Mucosa of gallbladder (tissue), 1 donor: ENCODE results near the gene TPRG1. TPM values are rescaled to one million over a fixed set of nuclear protein-coding genes. Genes with fewer than 3 reads are reported as not detected.

Source experiments
- DNase-seq: peaks from one replicate; pipeline ENCODE4 v3.0.0-alpha.2; 2020; ENCODE audit warnings: low spot score
- total RNA-seq: library from RNA; stranded (reverse); gene quantifications from one replicate; pipeline ENCODE4 v1.2.1, GENCODE V29; 2021
- donor health status: DM: no; HTN: no; CAD: no.

TPRG1 gene
- total RNA-seq, 1 donor from 2014 or later: 3.9 TPM

DNA sequence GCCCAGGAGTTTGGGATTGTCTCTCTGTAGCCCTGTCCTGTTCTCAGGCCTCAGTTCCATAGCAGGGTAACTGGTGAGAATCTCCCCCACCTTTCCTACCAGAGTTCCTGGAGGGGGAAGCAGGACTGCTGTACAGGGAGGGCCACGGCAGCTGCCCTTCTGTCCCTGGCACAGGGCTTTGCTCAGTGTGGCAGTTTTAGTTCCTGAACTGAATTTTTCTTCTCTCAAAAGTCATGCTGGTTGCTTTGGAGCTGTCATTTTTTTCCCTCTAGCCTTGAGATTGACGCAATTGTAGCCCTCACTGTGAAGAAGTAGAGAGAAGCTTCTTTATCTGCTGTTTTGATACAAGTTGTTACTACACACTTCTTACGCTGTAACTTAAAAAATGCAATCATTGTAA lies 55.5 kb downstream of the TPRG1 start:
- no peak for DNase-seq

- DNase-seq: no peak
These were observed 57.5 kb downstream of the TPRG1 start for GRCh38 chr3:189229196-189229828.

DNA sequence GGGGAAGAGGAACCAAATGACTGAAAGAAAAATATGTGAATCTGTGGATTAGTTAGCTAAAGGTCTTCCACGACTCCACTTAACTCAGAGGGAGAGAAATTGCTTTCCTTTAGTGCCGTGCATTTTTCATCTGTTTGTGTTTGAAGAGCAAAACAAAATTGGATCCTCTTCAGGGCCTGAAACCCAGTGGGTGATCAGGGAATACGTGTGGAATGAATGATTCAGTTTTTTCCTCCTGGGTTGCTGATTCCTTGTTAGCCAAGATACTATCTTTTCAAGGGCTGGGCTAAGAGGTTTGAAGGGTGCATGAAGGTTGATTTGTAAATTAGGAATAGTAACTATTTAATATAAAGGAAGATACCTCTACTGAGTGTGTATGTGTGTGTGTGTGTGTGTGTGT lies 61.0 kb downstream of the TPRG1 start:
- DNase-seq: no peak

- peak; percentile 66 for DNase-seq
These were observed 61.6 kb downstream of the TPRG1 start for GRCh38 chr3:189233225-189233858.

GRCh38 chr3:189235214-189235613 lies 63.4 kb downstream of the TPRG1 start:
- DNase-seq: no peak

- no peak for DNase-seq
These were observed 64.6 kb downstream of the TPRG1 start for GRCh38 chr3:189236352-189236751.

GRCh38 chr3:189237526-189237925 lies 65.8 kb downstream of the TPRG1 start:
- DNase-seq: no peak

DNA sequence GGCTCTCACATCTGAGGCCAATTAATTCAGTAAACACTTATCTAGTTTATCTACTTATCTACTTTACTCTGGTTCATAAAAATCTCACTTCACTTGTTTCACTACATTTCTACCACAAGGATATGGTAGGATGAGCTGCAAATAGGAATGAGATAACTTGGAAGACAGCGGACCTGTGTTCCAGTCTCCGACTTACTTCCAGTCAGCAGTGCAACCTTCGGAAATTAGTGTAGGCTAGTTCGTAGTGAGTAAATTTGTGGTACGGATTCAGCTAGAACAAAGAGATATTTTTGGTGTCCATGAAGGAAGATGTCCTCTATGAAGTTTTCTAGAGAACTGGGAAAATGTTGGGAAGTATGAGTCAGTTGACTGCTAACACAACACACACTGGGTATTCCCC lies 66.3 kb downstream of the TPRG1 start:
- no peak for DNase-seq

DNA sequence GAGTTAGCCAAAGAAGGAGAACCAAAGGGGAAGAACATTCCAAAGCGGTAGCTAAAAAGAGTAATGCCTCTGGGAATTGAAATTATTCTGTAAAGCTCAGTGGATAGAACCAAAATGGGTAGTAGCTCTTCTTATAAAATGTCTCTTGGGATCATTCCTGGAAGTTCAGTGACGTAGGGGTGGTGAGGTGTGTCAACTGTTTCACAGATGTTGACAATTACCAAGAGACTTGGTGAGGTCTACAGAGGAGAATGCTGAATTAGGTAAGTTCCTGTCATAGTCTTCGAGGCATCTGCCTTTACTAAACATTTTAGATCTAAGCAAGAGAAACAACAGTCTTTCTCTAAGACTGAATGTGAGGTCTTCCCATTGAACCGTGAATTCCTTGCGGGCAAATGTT lies 67.8 kb downstream of the TPRG1 start:
- DNase-seq: no peak

DNA sequence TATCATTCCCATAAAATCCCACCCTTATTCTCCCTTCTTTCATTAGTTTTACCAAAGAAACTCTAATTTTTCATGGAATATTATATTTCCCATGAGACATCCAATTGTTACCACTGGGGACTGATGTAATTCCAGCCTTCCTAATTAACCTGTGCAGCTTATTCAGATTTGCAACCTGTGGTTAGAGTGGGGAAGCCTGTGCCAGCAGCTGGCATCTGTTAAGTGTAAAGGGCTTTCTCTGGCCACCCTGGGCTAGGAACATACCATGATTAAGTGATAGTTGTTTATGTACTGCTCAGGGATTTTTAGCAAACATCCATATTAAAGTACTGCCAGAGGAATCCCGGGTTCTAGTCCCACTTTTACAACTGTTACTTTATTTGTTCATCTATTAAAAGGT lies 78.2 kb downstream of the TPRG1 start:
- no peak for DNase-seq

DNA sequence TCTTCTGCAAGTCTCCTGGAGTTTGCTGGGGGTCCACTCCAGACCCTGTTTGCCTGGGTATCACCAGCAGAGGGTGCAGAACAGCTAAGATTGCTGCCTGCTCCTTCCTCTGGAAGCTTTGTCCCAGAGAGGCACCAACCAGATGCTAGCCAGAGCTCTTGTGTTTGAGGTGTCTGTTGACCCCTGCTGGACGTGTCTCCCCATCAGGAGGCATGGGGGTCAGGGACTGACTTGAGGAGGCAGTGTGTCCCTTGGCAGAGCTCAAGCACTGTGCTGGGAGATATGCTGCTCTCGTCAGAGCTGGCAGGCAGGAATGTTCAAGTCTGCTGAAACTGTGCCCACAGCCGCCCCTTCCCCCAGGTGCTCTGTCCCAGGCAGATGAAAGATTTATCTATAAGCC lies 86.5 kb downstream of the TPRG1 start:
- DNase-seq: no peak

DNA sequence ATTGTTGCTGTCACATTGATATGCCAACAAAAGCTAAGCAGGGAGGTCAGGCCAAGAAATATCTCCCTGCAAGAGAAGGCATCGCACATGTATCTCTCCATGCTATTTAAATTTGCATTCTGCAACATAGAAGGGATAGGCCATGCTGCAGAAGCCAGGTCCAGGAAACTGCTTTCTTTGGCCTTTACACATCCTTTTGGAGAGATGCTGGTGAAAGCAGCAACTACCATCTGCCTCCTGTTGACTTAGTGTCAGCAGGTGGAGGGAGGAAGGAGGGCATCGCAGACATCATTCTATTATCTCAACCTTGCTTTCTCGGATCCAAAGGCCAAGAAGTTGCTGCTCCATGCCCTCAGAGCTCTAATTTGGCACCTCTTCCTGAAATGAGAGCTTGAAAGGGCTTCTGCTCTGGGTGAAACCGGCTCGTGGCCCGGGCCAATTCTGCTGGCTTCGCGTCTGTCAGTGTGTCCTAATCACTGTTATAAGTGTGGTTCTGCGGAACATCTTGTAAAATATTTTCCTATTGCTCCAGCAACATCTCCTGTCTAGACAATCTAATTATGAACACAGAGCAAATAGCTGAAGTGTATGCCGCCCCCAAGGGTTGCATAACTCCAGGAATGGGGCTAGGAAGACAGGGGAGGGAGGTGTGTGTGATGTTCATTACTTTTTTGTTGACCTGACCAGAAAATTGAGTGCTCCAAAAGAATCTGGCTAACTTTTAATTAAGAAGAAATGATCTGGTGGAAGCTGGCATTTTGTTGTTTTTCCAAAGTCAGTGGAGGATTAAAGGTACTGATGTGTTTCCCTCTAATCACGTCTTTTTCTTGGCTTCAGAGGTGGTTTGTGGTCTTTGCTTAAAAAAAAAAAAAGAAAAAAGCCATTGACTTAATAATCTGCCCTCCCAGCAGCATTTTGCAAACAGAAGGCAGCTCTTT lies 89.1 kb downstream of the TPRG1 start:
- DNase-seq: no peak

GRCh38 chr3:189262746-189263145 lies 91.0 kb downstream of the TPRG1 start:
- no peak for DNase-seq

DNA sequence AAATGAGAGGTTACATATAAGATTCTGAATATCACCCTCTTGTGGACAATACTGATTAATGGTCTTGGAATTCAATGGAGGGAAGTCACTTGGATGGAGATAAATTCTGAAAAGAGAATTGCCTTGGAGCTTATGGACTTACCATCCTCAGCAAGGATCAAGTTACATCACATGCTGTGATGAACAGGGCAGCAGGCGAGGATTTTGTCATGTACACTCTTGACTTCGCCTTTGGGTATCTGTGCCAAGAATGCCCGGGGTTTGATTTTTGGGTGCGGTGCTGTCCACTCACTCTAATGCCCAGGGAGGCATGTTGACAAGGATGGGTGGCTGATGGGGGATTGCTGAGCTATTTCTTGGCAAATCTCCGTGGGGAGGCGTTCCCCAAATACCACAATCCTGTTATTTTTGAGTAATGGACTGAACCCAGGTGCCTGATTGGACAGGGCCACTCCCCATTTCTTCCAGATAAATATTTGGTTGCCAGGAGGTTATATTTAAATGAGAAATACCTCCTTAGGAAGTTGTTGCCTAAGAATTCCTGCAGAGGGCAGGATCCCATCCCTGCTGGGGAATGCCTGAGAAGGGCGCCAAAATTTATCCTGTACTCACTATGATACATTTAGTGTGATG lies 96.3 kb downstream of the TPRG1 start:
- no peak for DNase-seq

DNA sequence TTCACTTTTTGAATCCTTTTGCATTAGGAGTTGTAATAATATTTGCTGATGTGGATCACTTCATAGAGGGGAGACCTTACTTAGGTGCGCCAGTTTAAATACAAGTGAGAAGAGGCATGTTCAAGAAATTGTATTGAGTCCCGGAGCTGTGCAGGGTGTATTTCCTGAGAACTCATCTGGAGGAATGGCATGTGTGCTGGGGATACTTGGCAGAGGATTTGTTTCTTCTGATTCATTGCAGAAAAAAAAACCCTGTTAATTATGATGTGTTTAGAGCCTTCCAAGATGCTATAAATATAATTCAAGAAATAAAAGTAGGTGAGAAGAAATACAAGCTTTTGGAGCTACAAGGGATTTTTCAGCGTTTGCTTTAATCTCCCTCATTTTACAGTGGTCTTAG lies 97.6 kb downstream of the TPRG1 start:
- no peak for DNase-seq

- DNase-seq: peak; percentile 46
These were observed 98.6 kb downstream of the TPRG1 start for GRCh38 chr3:189270248-189270832.

DNA sequence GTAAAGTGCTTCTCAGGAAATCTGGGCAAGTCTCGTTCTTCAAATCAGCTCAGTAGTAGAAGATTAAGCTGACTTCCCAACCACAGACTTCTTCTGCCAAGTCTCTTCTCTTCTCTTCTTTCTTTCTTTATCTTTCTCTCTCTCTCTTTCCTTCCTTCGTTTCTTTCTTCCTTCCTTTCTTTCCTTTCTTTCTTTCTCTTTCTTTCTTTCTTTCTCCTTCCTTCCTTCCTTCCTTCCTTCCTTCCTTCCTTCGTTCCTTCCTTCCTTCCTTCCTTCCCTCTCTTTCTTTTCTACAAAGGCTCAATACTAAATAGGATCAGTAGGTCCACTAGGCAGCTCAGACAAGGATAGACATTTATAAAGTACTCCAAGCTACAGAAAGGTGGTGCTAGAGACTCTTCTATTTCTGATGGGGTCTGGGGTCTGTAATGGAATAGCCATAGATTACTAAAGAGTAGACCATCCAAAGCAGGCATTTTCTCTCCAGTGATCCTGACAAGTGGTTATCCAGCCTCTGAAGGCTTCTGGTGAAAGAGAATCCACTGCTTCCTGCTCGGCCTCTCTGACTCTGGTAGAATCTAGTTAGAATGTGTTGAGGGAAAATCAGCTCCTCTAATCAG lies 100.8 kb downstream of the TPRG1 start:
- no peak for DNase-seq

- DNase-seq: no peak
These were observed 102.0 kb downstream of the TPRG1 start for GRCh38 chr3:189273736-189274135.

DNA sequence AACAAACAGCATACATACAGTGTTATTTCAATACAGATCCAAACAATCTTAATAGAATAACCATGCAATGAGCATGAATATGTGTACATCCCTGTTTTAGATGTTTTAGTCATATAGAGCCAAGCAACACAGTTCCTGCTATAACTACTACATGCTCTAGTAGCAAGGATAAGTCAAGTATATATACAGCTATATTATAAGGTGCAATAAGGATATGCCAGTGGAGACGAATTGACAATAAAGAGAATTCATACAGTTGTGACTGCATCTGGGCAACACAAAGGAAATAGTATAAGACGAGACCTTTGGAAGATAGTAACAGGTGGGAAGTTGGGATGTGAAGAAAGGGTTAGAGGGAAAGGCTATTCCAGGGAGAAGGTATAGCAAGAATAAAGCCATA lies 103.4 kb downstream of the TPRG1 start:
- no peak for DNase-seq

DNA sequence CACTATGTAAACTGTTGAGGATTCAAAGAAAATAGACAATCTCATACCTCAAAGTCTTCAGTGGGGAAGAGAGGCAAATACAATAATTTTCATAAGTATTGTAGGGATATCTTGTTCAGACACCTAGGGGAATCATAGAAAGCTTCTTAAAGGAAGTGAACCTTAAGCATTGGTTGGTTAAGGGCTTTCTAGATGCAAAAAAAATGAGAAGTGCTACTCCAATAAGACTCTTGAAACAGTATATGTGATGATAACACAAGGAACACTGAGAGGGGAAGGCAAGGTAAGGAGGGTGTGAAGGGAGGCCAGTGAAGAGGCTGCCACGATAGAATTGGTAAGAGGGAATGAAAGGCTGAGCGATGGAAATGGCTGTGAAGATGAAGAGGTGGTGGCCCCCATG lies 104.1 kb downstream of the TPRG1 start:
- no peak for DNase-seq

DNA sequence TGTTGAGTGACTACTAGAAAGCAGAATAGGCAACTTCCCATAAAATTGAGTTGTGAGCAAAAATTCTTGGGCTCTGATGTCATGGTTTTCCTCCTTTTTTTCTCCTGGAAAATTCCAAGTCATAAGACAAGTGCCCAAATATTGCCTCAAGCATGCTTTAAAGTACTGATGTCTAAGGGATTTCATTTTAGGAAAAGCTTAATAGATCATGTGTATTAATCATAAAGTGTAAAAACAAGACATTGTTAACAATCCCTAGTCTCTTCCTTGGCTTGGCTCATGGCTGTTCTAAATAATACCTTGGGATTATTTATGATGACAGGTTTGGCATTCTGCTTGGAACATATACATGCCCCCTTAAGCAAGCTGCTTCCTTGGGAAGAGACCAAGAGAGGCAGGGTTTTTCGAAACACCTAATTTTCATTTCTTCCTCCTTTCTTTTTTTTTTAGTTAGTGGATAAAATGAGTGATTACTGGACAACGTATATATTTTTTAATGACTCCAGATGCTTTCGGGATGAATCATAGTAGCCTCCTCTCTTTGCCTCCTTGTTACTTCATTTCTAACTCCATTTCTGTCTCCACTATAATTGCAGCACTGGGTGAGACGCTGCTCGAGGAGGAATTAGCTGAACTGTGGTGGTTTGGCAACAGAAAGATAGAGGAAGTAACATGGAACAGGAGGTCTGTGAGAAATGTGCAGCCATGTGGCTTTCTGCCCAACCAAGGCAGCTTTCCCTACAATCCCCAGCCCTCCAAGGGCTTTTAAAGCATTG lies 104.9 kb downstream of the TPRG1 start:
- no peak for DNase-seq
